ENCODE data around the gene HADHA.

DNA sequence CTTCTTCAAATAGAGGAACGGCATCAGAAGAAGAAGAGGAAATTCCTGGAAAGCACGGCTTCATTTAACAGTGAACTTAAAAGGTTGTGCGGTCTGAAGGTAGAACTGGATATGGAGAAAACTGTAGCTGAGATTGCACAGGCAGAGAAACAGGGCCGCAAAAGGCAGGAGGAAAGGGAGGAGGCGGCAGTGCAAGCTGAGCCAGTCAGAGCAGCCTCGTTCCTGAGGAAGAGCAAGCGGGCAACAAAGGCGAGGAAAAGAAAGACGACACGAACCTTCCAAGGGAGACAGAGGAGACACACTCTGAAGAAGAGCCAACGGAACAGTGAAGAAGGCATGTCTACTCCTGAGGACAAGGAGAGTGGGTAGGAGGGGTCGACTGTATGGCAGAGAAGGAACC, 94.2 kb downstream of the HADHA start:
- no peak for TF ChIP-seq CTCF (conservative IDR thresholded peaks at IDR 0.05; ENCODE audit: low read length)
- TF ChIP-seq EZH2phosphoT487 (IDR thresholded peaks at IDR 0.05; ENCODE audit: borderline replicate concordance, low read depth, low read length), result no peak

All from OCI-LY7 (cell line).